HCT116 (cell line): Measurements from ENCODE around the gene MAML2. TPM values are rescaled to one million over a fixed set of nuclear protein-coding genes. Genes with fewer than 3 reads are reported as not detected.

Source experiments
- ATAC-seq: fragments of 200-7000 bp; cut with Tn5 transposase; 2 replicates; pipeline ENCODE4 v1.9.1; 2020; ENCODE audit warnings: mild to moderate bottlenecking, moderate library complexity
- BruUV-seq: library from RNA; stranded (reverse); fragments of 400-500 nt; replicated peaks from 2 replicates; lab custom pipeline; 2021; lab: Mats Ljungman, UMichigan
- CTCF ChIA-PET: fragments of 300-600 bp; sonication (Branson Sonifier 250); formaldehyde crosslinking; loops from one replicate; lab custom pipeline; 2021; ENCODE audit warnings: antibody characterized with exemption; lab: Charles Lee
- POLR2A ChIA-PET: fragments of 300-600, 350-600 bp; sonication (Branson Sonifier 250); formaldehyde crosslinking; loops from one replicate; lab custom pipeline; 2021; ENCODE audit warnings: antibody characterized with exemption; lab: Charles Lee
- RAD21 ChIA-PET, 2 experiments: fragments of 300-600 bp; sonication (Branson Sonifier 250); formaldehyde crosslinking; loops; one replicate each; lab custom pipeline; 2023; ENCODE audit warnings: low total read pairs in 2 of 2; ENCODE audit not compliant: uncharacterized antibody in 2 of 2, unreplicated experiment in 2 of 2, low non-redundant PET in 1 of 2; lab: Charles Lee
- DNase-seq: peaks from one replicate; pipeline ENCODE4 v3.0.0-alpha.2; 2010; ENCODE audit warnings: low read depth, low spot score
- H2AFZ ChIP-seq: fragments of 200-600 bp; shearing (Covaris generic), sonication (generic); 2 replicates; pipeline ENCODE4 v1.6.1; 2017; ENCODE audit warnings: low read depth, mixed run types, mixed read lengths, antibody characterized with exemption, low read length; ENCODE audit not compliant: poor library complexity, severe bottlenecking
- H3K27ac ChIP-seq: 2 replicates; pipeline ENCODE4 v1.5.1; 2012; ENCODE audit warnings: low read depth, low read length
- H3K27me3 ChIP-seq: fragments of 200-600 bp; sonication (generic); 2 replicates; pipeline ENCODE4 v1.6.1; 2016; ENCODE audit warnings: mixed run types, low read length, mixed read lengths; ENCODE audit not compliant: insufficient read depth
- H3K36me3 ChIP-seq, 2 experiments: fragments of 200-500 bp in 1 of 2; fragments of 200-600 bp in 1 of 2; sonication (Bioruptor generic) in 1 of 2; sonication (generic) in 1 of 2; 2 replicates each; pipeline versions ENCODE4 v1.5.1 to v1.6.1; 2014 to 2016; ENCODE audit warnings: low read length in 2 of 2, inconsistent platforms in 1 of 2, mixed read lengths in 1 of 2, mixed run types in 1 of 2; ENCODE audit not compliant: insufficient read depth in 2 of 2, control insufficient read depth in 1 of 2
- H3K4me1 ChIP-seq, 2 experiments: fragments of 200-600 bp in 1 of 2; sonication (generic) in 1 of 2; 2 replicates each; pipeline versions ENCODE4 v1.5.1 to v1.6.1; 2012 to 2017; ENCODE audit warnings: low read length in 2 of 2, inconsistent platforms in 1 of 2, mild to moderate bottlenecking in 1 of 2, mixed read lengths in 1 of 2, mixed run types in 1 of 2, moderate library complexity in 1 of 2; ENCODE audit not compliant: insufficient read depth in 2 of 2, control insufficient read depth in 1 of 2
- H3K4me2 ChIP-seq: fragments of 200-600 bp; sonication (generic); 2 replicates; pipeline ENCODE4 v1.6.1; 2017; ENCODE audit warnings: mixed run types, low read length, mixed read lengths
- H3K4me3 ChIP-seq, 2 experiments: fragments of 200-600 bp in 1 of 2; sonication (generic) in 1 of 2; replicated peaks in 1 of 2; 2 replicates each; pipeline ENCODE4 v1.5.1; 2011 to 2016; ENCODE audit warnings: low read length in 2 of 2, control low read depth in 1 of 2, low read depth in 1 of 2, mild to moderate bottlenecking in 1 of 2, mixed read lengths in 1 of 2, mixed run types in 1 of 2
- H3K79me2 ChIP-seq: fragments of 200-600 bp; sonication (generic); 2 replicates; pipeline ENCODE4 v1.6.1; 2017; ENCODE audit warnings: mild to moderate bottlenecking, mixed run types, low read length, moderate library complexity, mixed read lengths; ENCODE audit not compliant: insufficient read depth
- H3K9ac ChIP-seq: fragments of 200-600 bp; sonication (generic); 2 replicates; pipeline ENCODE4 v1.6.1; 2016; ENCODE audit warnings: low read length, mixed read lengths
- H3K9me2 ChIP-seq: fragments of 200-600 bp; sonication (generic), shearing (Covaris generic); 2 replicates; pipeline ENCODE4 v1.6.1; 2017; ENCODE audit warnings: mixed run types, mild to moderate bottlenecking, moderate library complexity; ENCODE audit not compliant: insufficient read depth
- H3K9me3 ChIP-seq, 2 experiments: fragments of 200-500 bp in 1 of 2; fragments of 200-600 bp in 1 of 2; sonication (Bioruptor generic) in 1 of 2; sonication (generic) in 1 of 2; 2 replicates each; pipeline ENCODE4 v1.6.1; 2014 to 2017; ENCODE audit warnings: low read length in 2 of 2, mixed read lengths in 2 of 2, inconsistent platforms in 1 of 2, low read depth in 1 of 2, mild to moderate bottlenecking in 1 of 2, mixed run types in 1 of 2, moderate library complexity in 1 of 2; ENCODE audit not compliant: control insufficient read depth in 1 of 2, insufficient read depth in 1 of 2
- H4K20me1 ChIP-seq: fragments of 200-600 bp; sonication (generic), shearing (Covaris generic); 2 replicates; pipeline ENCODE4 v1.6.1; 2017; ENCODE audit warnings: mixed run types, mild to moderate bottlenecking, moderate library complexity; ENCODE audit not compliant: insufficient read depth
- CEBPB ChIP-seq: IDR thresholded peaks from 2 replicates; pipeline ENCODE4 v1.6.1; 2012; ENCODE audit warnings: low read depth
- EGR1 ChIP-seq: IDR thresholded peaks from 2 replicates; pipeline ENCODE4 v1.6.1; 2012; ENCODE audit warnings: low read depth
- ELF1 ChIP-seq: IDR thresholded peaks from 2 replicates; pipeline ENCODE4 v1.6.1; 2012; ENCODE audit warnings: low read depth, borderline replicate concordance
- EZH2 ChIP-seq: fragments of 200-600 bp; sonication (generic); IDR thresholded peaks from 2 replicates; pipeline ENCODE4 v1.6.1; 2017; ENCODE audit warnings: antibody characterized with exemption, mixed run types
- EZH2phosphoT487 ChIP-seq: fragments of 200-600 bp; IDR thresholded peaks from 2 replicates; pipeline ENCODE4 v1.6.1; 2018; ENCODE audit warnings: antibody characterized with exemption, borderline replicate concordance
- FOSL1 ChIP-seq: IDR thresholded peaks from 2 replicates; pipeline ENCODE4 v1.6.1; 2012; ENCODE audit warnings: low read depth
- JUND ChIP-seq: IDR thresholded peaks from 2 replicates; pipeline ENCODE4 v1.6.1; 2012
- POLR2A ChIP-seq: IDR thresholded peaks from 2 replicates; pipeline ENCODE4 v1.7.0; 2011; ENCODE audit warnings: borderline replicate concordance; ENCODE audit not compliant: insufficient read depth, insufficient read length; ENCODE audit errors: extremely low read depth
- POLR2AphosphoS5 ChIP-seq: IDR thresholded peaks from 2 replicates; pipeline ENCODE4 v1.6.1; 2011; ENCODE audit warnings: mild to moderate bottlenecking, low read depth, low read length, moderate library complexity
- RAD21 ChIP-seq: IDR thresholded peaks from 2 replicates; pipeline ENCODE4 v1.6.1; 2012; ENCODE audit warnings: low read depth, mild to moderate bottlenecking
- SIN3A ChIP-seq: IDR thresholded peaks from 2 replicates; pipeline ENCODE4 v1.6.1; 2012; ENCODE audit warnings: low read depth
- SRF ChIP-seq: IDR thresholded peaks from 2 replicates; pipeline ENCODE4 v1.6.1; 2012; ENCODE audit warnings: low read depth
- TCF7L2 ChIP-seq: IDR thresholded peaks from 2 replicates; pipeline ENCODE4 v1.7.0; 2011; ENCODE audit warnings: borderline replicate concordance, inconsistent platforms; ENCODE audit not compliant: insufficient read depth, insufficient read length; ENCODE audit errors: extremely low read depth
- YY1 ChIP-seq: IDR thresholded peaks from 2 replicates; pipeline ENCODE4 v1.6.1; 2011; ENCODE audit warnings: low read length, low read depth, moderate library complexity, mild to moderate bottlenecking; ENCODE audit not compliant: insufficient replicate concordance; ENCODE audit errors: extremely low read depth
- ZFX ChIP-seq: fragments of 450-650 bp; IDR thresholded peaks from 2 replicates; pipeline ENCODE4 v1.6.1; 2017
- intact Hi-C: fragments of 100-400 bp; cut with micrococcal nuclease; formaldehyde crosslinking; loops from 2 replicates; pipeline ENCODE4 v1.10.0; 2022
- total RNA-seq: library from RNA; stranded (reverse); gene quantifications from one replicate; pipeline ENCODE4 v1.2.1, GENCODE V29; 2021; ENCODE audit not compliant: unreplicated experiment
- TF ChIP-seq, protein P1 (sequence below): IDR thresholded peaks from 2 replicates; pipeline ENCODE4 v1.6.1; 2012
- TF ChIP-seq, protein P2 (sequence below), 3 experiments: fragments of 200-600 bp in 1 of 3; sonication (generic) in 1 of 3; IDR thresholded peaks in 2 of 3; conservative IDR thresholded peaks in 1 of 3; 2 replicates each; pipeline ENCODE4 v1.5.1; 2012 to 2017; ENCODE audit warnings: low read depth in 2 of 3, low read length in 2 of 3, antibody characterized with exemption in 1 of 3, borderline replicate concordance in 1 of 3, control low read depth in 1 of 3, mild to moderate bottlenecking in 1 of 3, mixed read lengths in 1 of 3, mixed run types in 1 of 3, moderate library complexity in 1 of 3; ENCODE audit not compliant: insufficient read depth in 1 of 3
- TF ChIP-seq, protein P3 (sequence below): IDR thresholded peaks from 2 replicates; pipeline ENCODE4 v1.6.1; 2011; ENCODE audit warnings: mild to moderate bottlenecking, low read length, moderate library complexity; ENCODE audit not compliant: insufficient replicate concordance; ENCODE audit errors: extremely low read depth
- TF ChIP-seq, protein P4 (sequence below): IDR thresholded peaks from 2 replicates; pipeline ENCODE4 v1.6.1; 2012; ENCODE audit warnings: low read depth
- TF ChIP-seq, protein P5 (sequence below): IDR thresholded peaks from 2 replicates; pipeline ENCODE4 v1.6.1; 2012

MAML2 gene
- total RNA-seq, 1 experiment from 2014 or later, result 2.6 TPM

DNA sequence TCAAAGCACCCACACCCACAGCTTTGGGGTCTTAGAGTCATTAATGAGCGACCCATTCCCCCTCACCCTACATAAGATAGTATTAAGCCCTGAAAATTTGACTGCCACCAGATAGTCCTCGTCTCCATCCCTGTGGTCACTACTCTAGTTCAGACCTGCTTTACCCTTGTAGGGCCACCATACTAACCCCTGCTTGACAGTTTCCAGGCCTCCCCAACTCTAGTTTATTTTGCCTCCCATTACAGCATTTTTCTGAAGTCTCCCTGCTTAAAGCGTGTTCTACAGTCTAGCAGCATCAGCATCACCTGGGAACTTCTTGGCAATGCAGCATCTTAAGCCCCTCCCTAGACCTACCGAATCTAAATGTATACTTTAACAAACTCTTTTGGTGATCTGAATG is 192.4 kb downstream of the MAML2 start:
- H3K27ac ChIP-seq, result no peak overlapping the region
- CTCF ChIA-PET, result no interaction called here
- TF ChIP-seq RAD21 (no peak), SIN3A (no peak), CEBPB (no peak), TCF7L2 (no peak), POLR2AphosphoS5 (no peak), ELF1 (no peak), ZFX (no peak), EZH2 (no peak), YY1 (no peak), EZH2phosphoT487 (no peak), EGR1 (no peak), FOSL1 (no peak), SRF (no peak), POLR2A (no peak), JUND (no peak)
- TF ChIP-seq, protein P1, sequence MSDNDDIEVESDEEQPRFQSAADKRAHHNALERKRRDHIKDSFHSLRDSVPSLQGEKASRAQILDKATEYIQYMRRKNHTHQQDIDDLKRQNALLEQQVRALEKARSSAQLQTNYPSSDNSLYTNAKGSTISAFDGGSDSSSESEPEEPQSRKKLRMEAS, result no peak
- TF ChIP-seq, protein P2, sequence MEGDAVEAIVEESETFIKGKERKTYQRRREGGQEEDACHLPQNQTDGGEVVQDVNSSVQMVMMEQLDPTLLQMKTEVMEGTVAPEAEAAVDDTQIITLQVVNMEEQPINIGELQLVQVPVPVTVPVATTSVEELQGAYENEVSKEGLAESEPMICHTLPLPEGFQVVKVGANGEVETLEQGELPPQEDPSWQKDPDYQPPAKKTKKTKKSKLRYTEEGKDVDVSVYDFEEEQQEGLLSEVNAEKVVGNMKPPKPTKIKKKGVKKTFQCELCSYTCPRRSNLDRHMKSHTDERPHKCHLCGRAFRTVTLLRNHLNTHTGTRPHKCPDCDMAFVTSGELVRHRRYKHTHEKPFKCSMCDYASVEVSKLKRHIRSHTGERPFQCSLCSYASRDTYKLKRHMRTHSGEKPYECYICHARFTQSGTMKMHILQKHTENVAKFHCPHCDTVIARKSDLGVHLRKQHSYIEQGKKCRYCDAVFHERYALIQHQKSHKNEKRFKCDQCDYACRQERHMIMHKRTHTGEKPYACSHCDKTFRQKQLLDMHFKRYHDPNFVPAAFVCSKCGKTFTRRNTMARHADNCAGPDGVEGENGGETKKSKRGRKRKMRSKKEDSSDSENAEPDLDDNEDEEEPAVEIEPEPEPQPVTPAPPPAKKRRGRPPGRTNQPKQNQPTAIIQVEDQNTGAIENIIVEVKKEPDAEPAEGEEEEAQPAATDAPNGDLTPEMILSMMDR (IDR thresholded peaks at IDR 0.05 in 2 of 3, conservative IDR thresholded peaks at IDR 0.05 in 1 of 3; ENCODE audit: borderline replicate concordance in 1 of 3, insufficient read depth in 1 of 3, low read depth in 2 of 3, low read length in 2 of 3), result no peak
- TF ChIP-seq, protein P3, sequence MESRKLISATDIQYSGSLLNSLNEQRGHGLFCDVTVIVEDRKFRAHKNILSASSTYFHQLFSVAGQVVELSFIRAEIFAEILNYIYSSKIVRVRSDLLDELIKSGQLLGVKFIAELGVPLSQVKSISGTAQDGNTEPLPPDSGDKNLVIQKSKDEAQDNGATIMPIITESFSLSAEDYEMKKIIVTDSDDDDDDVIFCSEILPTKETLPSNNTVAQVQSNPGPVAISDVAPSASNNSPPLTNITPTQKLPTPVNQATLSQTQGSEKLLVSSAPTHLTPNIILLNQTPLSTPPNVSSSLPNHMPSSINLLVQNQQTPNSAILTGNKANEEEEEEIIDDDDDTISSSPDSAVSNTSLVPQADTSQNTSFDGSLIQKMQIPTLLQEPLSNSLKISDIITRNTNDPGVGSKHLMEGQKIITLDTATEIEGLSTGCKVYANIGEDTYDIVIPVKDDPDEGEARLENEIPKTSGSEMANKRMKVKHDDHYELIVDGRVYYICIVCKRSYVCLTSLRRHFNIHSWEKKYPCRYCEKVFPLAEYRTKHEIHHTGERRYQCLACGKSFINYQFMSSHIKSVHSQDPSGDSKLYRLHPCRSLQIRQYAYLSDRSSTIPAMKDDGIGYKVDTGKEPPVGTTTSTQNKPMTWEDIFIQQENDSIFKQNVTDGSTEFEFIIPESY, result no peak
- TF ChIP-seq, protein P4, sequence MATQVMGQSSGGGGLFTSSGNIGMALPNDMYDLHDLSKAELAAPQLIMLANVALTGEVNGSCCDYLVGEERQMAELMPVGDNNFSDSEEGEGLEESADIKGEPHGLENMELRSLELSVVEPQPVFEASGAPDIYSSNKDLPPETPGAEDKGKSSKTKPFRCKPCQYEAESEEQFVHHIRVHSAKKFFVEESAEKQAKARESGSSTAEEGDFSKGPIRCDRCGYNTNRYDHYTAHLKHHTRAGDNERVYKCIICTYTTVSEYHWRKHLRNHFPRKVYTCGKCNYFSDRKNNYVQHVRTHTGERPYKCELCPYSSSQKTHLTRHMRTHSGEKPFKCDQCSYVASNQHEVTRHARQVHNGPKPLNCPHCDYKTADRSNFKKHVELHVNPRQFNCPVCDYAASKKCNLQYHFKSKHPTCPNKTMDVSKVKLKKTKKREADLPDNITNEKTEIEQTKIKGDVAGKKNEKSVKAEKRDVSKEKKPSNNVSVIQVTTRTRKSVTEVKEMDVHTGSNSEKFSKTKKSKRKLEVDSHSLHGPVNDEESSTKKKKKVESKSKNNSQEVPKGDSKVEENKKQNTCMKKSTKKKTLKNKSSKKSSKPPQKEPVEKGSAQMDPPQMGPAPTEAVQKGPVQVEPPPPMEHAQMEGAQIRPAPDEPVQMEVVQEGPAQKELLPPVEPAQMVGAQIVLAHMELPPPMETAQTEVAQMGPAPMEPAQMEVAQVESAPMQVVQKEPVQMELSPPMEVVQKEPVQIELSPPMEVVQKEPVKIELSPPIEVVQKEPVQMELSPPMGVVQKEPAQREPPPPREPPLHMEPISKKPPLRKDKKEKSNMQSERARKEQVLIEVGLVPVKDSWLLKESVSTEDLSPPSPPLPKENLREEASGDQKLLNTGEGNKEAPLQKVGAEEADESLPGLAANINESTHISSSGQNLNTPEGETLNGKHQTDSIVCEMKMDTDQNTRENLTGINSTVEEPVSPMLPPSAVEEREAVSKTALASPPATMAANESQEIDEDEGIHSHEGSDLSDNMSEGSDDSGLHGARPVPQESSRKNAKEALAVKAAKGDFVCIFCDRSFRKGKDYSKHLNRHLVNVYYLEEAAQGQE, result no peak
- TF ChIP-seq, protein P5, sequence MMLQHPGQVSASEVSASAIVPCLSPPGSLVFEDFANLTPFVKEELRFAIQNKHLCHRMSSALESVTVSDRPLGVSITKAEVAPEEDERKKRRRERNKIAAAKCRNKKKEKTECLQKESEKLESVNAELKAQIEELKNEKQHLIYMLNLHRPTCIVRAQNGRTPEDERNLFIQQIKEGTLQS, result no peak
- TF ChIP-seq, all 23 proteins: peak for 0
- H3K36me3 ChIP-seq, result no peaks in the 10 kb centered on the region
- intact Hi-C loops, result no loop called here
- no peak overlapping the region for H3K4me3 ChIP-seq
- H2AFZ ChIP-seq, result no peak overlapping the region
- no peak overlapping the region for H3K4me2 ChIP-seq
- ATAC-seq (no peak), DNase-seq (no peak)
- ChIA-PET RAD21 (no interaction called here), POLR2A (no interaction called here)
- no peaks in the 10 kb centered on the region for H3K9me3 ChIP-seq
- no peaks in the 10 kb centered on the region for H3K27me3 ChIP-seq
- H3K4me1 ChIP-seq, result peaks cover 1 to 19% of the 10 kb centered on the region in 2 experiments; a peak in 2 of 4 replicates
- no peaks in the 10 kb centered on the region for H4K20me1 ChIP-seq
- no peaks in the 10 kb centered on the region for H3K79me2 ChIP-seq
- H3K9me2 ChIP-seq, result no peaks in the 10 kb centered on the region
- no TSS peak for BruUV-seq
- H3K9ac ChIP-seq, result no peak overlapping the region
